ENCODE data around the gene RHBDD2.

DNA sequence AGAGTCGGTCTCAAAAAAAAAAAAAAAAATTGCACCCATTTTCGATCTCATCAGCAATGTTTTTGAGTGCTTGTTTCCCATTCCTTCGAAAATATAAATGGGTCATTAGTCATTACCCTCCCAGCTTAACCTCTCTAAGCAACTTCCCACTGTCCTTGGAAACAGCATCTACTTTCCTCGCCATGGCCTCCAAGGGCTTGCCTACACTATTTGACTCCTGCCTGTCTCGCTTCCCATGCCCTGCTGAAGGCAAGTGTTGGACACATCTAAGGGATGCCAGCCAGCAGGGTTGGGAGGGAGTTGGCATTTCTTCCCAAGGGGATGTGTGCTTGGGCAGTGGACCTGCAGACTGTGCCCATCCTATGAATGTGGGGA, 12.7 kb upstream of the RHBDD2 start:
- TF ChIP-seq, protein P1, sequence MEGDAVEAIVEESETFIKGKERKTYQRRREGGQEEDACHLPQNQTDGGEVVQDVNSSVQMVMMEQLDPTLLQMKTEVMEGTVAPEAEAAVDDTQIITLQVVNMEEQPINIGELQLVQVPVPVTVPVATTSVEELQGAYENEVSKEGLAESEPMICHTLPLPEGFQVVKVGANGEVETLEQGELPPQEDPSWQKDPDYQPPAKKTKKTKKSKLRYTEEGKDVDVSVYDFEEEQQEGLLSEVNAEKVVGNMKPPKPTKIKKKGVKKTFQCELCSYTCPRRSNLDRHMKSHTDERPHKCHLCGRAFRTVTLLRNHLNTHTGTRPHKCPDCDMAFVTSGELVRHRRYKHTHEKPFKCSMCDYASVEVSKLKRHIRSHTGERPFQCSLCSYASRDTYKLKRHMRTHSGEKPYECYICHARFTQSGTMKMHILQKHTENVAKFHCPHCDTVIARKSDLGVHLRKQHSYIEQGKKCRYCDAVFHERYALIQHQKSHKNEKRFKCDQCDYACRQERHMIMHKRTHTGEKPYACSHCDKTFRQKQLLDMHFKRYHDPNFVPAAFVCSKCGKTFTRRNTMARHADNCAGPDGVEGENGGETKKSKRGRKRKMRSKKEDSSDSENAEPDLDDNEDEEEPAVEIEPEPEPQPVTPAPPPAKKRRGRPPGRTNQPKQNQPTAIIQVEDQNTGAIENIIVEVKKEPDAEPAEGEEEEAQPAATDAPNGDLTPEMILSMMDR (IDR thresholded peaks at IDR 0.05): no peak
- TF ChIP-seq POLR2A (IDR thresholded peaks at IDR 0.05) (no peak), EP300 (IDR thresholded peaks at IDR 0.05) (no peak)

Data from tibial nerve (tissue), 4 donors.